T-helper 17 cell (primary cell): Measurements from ENCODE around the gene ST6GALNAC2. TPM values are rescaled to one million over a fixed set of nuclear protein-coding genes. Genes with fewer than 3 reads are reported as not detected.
"Not testable (repeated sequence)": the region's sequence is repeated elsewhere in the genome, so short reads cannot be mapped to it uniquely, and the experiment has no call there.

Source experiments
- ATAC-seq: fragments of 150-1000 bp; cut with Tn5 transposase; 2 replicates; pipeline ENCODE4 v1.10.0; 2021; ENCODE audit warnings: mild to moderate bottlenecking, moderate library complexity
- DNase-seq, 3 donors: peaks; one replicate each; pipeline versions ENCODE4 v3.0.0 to v3.0.0-alpha.2; 2020 to 2021
- H3K9me3 ChIP-seq: one replicate; pipeline ENCODE4 v1.7.0; 2013; ENCODE audit warnings: low read length, mild to moderate bottlenecking; ENCODE audit not compliant: control insufficient read depth, poor library complexity, severe bottlenecking
- H3K27ac Mint-ChIP-seq: one replicate; pipeline ENCODE4 v1.8.0; 2022; ENCODE audit warnings: mild to moderate bottlenecking, moderate library complexity, mixed read lengths
- H3K27me3 Mint-ChIP-seq: one replicate; pipeline ENCODE4 v1.8.0; 2022; ENCODE audit warnings: mixed read lengths
- H3K36me3 Mint-ChIP-seq: one replicate; pipeline ENCODE4 v1.8.0; 2022; ENCODE audit warnings: low read depth, mixed read lengths
- H3K4me1 Mint-ChIP-seq: one replicate; pipeline ENCODE4 v1.8.0; 2022; ENCODE audit warnings: mild to moderate bottlenecking, mixed read lengths
- H3K4me3 Mint-ChIP-seq: one replicate; pipeline ENCODE4 v1.8.0; 2022; ENCODE audit warnings: mild to moderate bottlenecking, moderate library complexity, mixed read lengths
- total RNA-seq, 4 donors: library from RNA in 2 of 4; stranded (reverse) in 2 of 4; gene quantifications; one replicate each; pipeline ENCODE4 v1.2.3 and lab custom pipeline; 2022 to 2026

Gene ST6GALNAC2
- total RNA-seq, 2 donors from 2014 or later = 0.68 to 2.2 TPM

GRCh38 chr17:76534831-76535732 is 50.6 kb downstream of the ST6GALNAC2 start:
- Mint-ChIP-seq H3K27ac (no peak overlapping the region), H3K36me3 (peaks cover 3% of the 10 kb centered on the region), H3K4me3 (no peak overlapping the region), H3K4me1 (no peaks in the 10 kb centered on the region), H3K27me3 (peaks cover 26% of the 10 kb centered on the region)
- no peaks in the 10 kb centered on the region for H3K9me3 ChIP-seq
- DNase-seq = no peak
- ATAC-seq = no peak

- H3K4me3 Mint-ChIP-seq = not testable (repeated sequence)
Measured at GRCh38 chr17:76533640-76534359, 51.9 kb downstream of the ST6GALNAC2 start.

GRCh38 chr17:76532072-76532651 is 53.5 kb downstream of the ST6GALNAC2 start:
- DNase-seq (no peak), ATAC-seq (no peak)
- H3K9me3 ChIP-seq = no peaks in the 10 kb centered on the region
- H3K36me3 Mint-ChIP-seq = peaks cover 3% of the 10 kb centered on the region
- H3K27ac Mint-ChIP-seq = peak overlapping the region; percentile 19
- H3K27me3 Mint-ChIP-seq = peaks cover 13% of the 10 kb centered on the region
- H3K4me3 Mint-ChIP-seq = no peak overlapping the region
- H3K4me1 Mint-ChIP-seq = peaks cover 5% of the 10 kb centered on the region

More at GRCh38 chr17:76533640-76534359, 51.9 kb downstream of the ST6GALNAC2 start:
- H3K4me1 Mint-ChIP-seq, H3K27ac Mint-ChIP-seq, DNase-seq, ATAC-seq, H3K9me3 ChIP-seq, H3K36me3 Mint-ChIP-seq: not testable (repeated sequence)
- H3K27me3 Mint-ChIP-seq = peaks cover 16% of the 10 kb centered on the region

- Mint-ChIP-seq H3K27me3 (peaks cover 13% of the 10 kb centered on the region), H3K4me3 (no peak overlapping the region), H3K36me3 (peaks cover 3% of the 10 kb centered on the region), H3K27ac (peak overlapping the region; percentile 19), H3K4me1 (peaks cover 6% of the 10 kb centered on the region)
- ATAC-seq (no peak), DNase-seq (no peak)
- H3K9me3 ChIP-seq = no peaks in the 10 kb centered on the region
Measured at GRCh38 chr17:76531486-76532038, 54.1 kb downstream of the ST6GALNAC2 start.

- Mint-ChIP-seq H3K27ac (peak overlapping the region; percentile 34), H3K36me3 (peaks cover 3% of the 10 kb centered on the region), H3K4me3 (no peak overlapping the region), H3K4me1 (peaks cover 6% of the 10 kb centered on the region), H3K27me3 (peaks cover 13% of the 10 kb centered on the region)
- DNase-seq = no peak
- ATAC-seq = no peak
- H3K9me3 ChIP-seq = no peaks in the 10 kb centered on the region
Measured at GRCh38 chr17:76530811-76531485, 54.7 kb downstream of the ST6GALNAC2 start.

GRCh38 chr17:76530095-76530723 is 55.5 kb downstream of the ST6GALNAC2 start:
- DNase-seq (no peak), ATAC-seq (no peak)
- Mint-ChIP-seq H3K27ac (peak overlapping the region; percentile 34), H3K36me3 (peaks cover 2% of the 10 kb centered on the region), H3K4me3 (peak overlapping the region; percentile 41), H3K27me3 (peaks cover 9% of the 10 kb centered on the region), H3K4me1 (peaks cover 6% of the 10 kb centered on the region)
- H3K9me3 ChIP-seq = no peaks in the 10 kb centered on the region

- no peak overlapping the region for H3K4me3 Mint-ChIP-seq
Measured at GRCh38 chr17:76529224-76530094, 56.2 kb downstream of the ST6GALNAC2 start.

GRCh38 chr17:76528528-76529223 is 57.0 kb downstream of the ST6GALNAC2 start:
- H3K27me3 Mint-ChIP-seq = peaks cover 6% of the 10 kb centered on the region
- no peaks in the 10 kb centered on the region for H3K9me3 ChIP-seq
- peak overlapping the region; percentile 60 for H3K4me3 Mint-ChIP-seq
- H3K27ac Mint-ChIP-seq = no peak overlapping the region
- ATAC-seq (no peak), DNase-seq (no peak)
- no peaks in the 10 kb centered on the region for H3K36me3 Mint-ChIP-seq
- H3K4me1 Mint-ChIP-seq = peaks cover 8% of the 10 kb centered on the region

More at GRCh38 chr17:76529224-76530094, 56.2 kb downstream of the ST6GALNAC2 start:
- H3K9me3 ChIP-seq = no peaks in the 10 kb centered on the region
- H3K27me3 Mint-ChIP-seq = peaks cover 6% of the 10 kb centered on the region
- DNase-seq (no peak), ATAC-seq (no peak)
- peaks cover 6% of the 10 kb centered on the region for H3K4me1 Mint-ChIP-seq
- no peaks in the 10 kb centered on the region for H3K36me3 Mint-ChIP-seq
- no peak overlapping the region for H3K27ac Mint-ChIP-seq

- Mint-ChIP-seq H3K27me3 (peaks cover 6% of the 10 kb centered on the region), H3K4me1 (peaks cover 12% of the 10 kb centered on the region), H3K4me3 (peak overlapping the region; percentile 60), H3K36me3 (no peaks in the 10 kb centered on the region), H3K27ac (no peak overlapping the region)
- DNase-seq = no peak
- ATAC-seq = peak; percentile 37
- H3K9me3 ChIP-seq = no peaks in the 10 kb centered on the region
Measured at GRCh38 chr17:76528156-76528527, 57.5 kb downstream of the ST6GALNAC2 start.

GRCh38 chr17:76527430-76528111 is 58.1 kb downstream of the ST6GALNAC2 start:
- no peaks in the 10 kb centered on the region for H3K9me3 ChIP-seq
- peak overlapping the region; percentile 60 for H3K4me3 Mint-ChIP-seq
- H3K27me3 Mint-ChIP-seq = peaks cover under 1% of the 10 kb centered on the region
- DNase-seq = peak in 1 of 3 donors; percentile 35
- ATAC-seq = peak; percentile 82
- H3K4me1 Mint-ChIP-seq = peaks cover 14% of the 10 kb centered on the region
- no peaks in the 10 kb centered on the region for H3K36me3 Mint-ChIP-seq
- no peak overlapping the region for H3K27ac Mint-ChIP-seq

GRCh38 chr17:76527016-76527415 is 58.6 kb downstream of the ST6GALNAC2 start:
- not testable (repeated sequence) for H3K9me3 ChIP-seq, H3K27ac Mint-ChIP-seq, ATAC-seq, H3K36me3 Mint-ChIP-seq, DNase-seq, H3K27me3 Mint-ChIP-seq
- Mint-ChIP-seq H3K4me3 (peak overlapping the region; percentile 55), H3K4me1 (peaks cover 14% of the 10 kb centered on the region)
